Daoy (cell line): ENCODE data around the gene TKTL1. TPM values are rescaled to one million over a fixed set of nuclear protein-coding genes. Genes with fewer than 3 reads are reported as not detected.
"Not testable (repeated sequence)": the region's sequence is repeated elsewhere in the genome, so short reads cannot be mapped to it uniquely, and the experiment has no call there.

Source experiments
- DNase-seq: peaks from one replicate; pipeline ENCODE4 v3.0.0-alpha.2; 2015; ENCODE audit warnings: low read depth
- total RNA-seq: library from RNA; depleted of rRNA; stranded (reverse); fragments of >200 nt; shearing (Covaris generic); gene quantifications from 2 replicates; pipeline ENCODE4 v1.2.3, GENCODE V29; 2014; rRNA removed

TKTL1 gene
- 0.06 TPM in 1 of 2 replicates, not detected in the other for total RNA-seq

- DNase-seq: no peak
Observed at GRCh38 chrX:154295664-154296310, at the start of gene TKTL1. Gene TKTL1 (plus strand): TSS chrX:154295795. CDS start chrX:154295860, 65 bp downstream.

- not testable (repeated sequence) for DNase-seq
Observed at GRCh38 chrX:154247377-154248045, 48.1 kb upstream of the TKTL1 start.

- DNase-seq: not testable (repeated sequence)
Observed at GRCh38 chrX:154248076-154248475, 47.5 kb upstream of the TKTL1 start.

- not testable (repeated sequence) for DNase-seq
Observed at GRCh38 chrX:154257282-154257681, 38.3 kb upstream of the TKTL1 start, which contains the start of gene OPN1MW3. Gene OPN1MW3 (plus strand): TSS chrX:154257582. CDS start chrX:154257620, 38 bp downstream.

GRCh38 chrX:154258711-154259110 lies 36.9 kb upstream of the TKTL1 start:
- not testable (repeated sequence) for DNase-seq

GRCh38 chrX:154263072-154263471 lies 32.5 kb upstream of the TKTL1 start:
- not testable (repeated sequence) for DNase-seq

- DNase-seq: not testable (repeated sequence)
Observed at GRCh38 chrX:154269245-154269644, 26.4 kb upstream of the TKTL1 start.

DNA sequence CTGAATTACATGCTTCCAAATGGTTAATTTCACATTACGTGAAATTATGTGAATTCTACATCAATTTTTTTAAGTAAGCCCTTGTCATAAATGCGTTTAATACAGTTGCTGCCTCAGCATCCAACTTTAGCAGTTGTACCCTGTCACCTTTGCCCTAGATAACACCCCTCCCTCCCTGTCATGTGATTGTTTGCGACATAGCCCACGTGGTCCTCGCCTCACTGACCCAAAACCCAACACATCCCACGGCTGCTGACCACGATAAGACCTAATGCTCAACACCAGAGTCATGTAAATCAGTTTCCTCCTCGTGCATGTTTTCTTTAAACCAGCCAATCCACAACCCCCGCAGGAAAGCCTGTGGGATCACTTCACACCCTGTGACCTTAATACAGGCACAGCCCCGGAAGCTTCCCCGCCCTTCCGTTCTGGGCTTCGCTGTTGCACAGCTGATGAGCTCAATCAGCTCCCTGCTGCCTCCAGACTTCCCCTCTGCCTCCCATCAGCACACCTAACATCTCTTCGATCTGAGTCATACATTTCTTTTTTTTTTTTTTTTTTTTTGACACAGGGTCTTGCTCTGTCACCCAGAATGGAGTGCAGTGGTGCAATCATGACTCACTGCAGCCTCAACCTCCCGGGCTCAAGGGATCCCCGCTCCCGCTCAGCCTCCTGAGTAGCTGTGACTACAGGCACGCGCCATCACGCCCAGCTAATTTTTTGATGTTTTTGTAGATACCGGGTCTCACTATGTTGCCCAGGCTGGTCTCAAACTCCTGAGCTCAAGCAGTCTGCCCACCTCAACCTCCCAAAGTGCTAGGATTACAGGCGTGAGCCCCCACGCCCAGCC lies 10.9 kb upstream of the TKTL1 start:
- not testable (repeated sequence) for DNase-seq

DNA sequence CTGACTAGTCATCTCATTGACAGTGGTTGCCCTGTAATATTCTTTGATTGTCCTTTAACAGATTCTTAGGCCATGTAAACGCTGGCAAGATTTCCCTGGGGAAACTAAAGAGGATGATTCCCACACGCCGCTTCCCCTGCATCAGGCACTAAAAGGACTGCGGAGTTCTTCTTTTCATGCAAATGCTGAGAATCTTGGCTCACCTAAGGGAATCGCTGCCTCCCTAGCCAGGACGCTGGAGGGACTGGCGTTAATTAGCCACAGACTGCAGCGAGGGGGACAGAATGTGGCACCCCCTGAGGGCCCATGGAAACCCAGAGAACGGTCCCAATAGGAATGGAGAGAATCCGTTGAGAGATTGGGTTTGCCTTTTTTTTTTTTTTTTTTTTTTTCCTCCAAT lies 9.2 kb upstream of the TKTL1 start:
- DNase-seq: not testable (repeated sequence)

DNA sequence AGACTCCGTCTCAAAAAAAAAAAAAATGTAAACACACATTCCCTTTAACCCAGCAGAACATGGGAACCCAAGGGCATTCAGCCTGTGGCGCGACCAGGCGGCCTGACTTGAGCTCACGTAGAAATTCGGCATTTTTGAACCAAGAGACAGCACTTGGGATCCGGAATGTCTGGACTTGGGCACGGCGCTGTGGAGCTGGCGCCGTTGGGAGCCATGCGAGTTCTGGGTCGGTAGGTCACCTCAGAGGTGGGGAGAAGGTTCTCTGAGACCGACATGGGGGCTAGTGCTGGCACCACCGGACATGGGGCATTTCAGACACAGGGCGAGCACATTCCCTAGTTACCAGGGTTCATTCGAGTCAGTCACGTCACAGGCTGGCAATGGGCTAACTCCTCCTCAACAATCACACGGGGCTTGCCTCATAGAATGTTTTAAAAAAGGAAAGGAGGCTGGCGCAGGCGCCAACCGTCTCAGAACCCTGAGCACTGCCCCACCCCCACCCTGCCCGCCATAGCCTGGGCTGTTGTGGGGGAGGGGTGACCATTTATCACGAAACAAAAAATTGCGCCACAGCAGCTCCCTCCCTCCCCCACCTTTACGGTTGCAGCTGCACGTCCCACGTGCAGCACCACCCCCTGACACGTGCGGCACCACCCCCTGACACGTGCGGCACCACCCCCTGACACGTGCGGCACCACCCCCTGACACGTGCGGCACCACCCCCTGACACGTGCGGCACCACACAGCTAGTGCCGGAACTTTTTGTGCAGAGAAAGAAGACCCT lies 612 bp upstream of the TKTL1 start, which contains the start of gene TEX28:
TEX28 (minus strand) TSS at position 334 of the 784 bp plus-strand sequence. CDS start 3,007 bp downstream, outside the sequence.
- no peak for DNase-seq

GRCh38 chrX:154296731-154297130 lies 1.1 kb downstream of the TKTL1 start:
- no peak for DNase-seq

GRCh38 chrX:154298312-154298711 lies 2.7 kb downstream of the TKTL1 start:
- DNase-seq: no peak

DNA sequence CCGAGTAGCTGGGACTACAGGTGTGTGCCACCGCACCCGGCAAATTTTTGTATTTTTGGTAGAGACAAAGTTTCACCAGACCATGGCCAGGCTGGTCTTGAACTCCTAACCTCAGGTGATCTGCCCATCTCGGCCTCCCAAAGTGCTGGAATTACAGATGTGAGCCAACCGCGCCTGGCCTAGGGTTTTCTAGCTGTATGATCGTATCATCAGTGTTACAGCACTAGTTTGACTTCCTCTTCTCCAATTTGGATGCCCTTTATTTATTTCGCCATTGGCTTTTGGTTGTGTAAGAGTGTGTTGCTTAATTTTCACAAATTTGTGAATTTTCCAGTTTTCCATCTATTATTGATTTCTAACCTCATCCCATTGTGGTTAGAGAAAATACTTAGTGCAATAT lies 5.2 kb downstream of the TKTL1 start:
- DNase-seq: no peak

GRCh38 chrX:154302998-154303397 lies 7.4 kb downstream of the TKTL1 start:
- not testable (repeated sequence) for DNase-seq

GRCh38 chrX:154303476-154303875 lies 7.9 kb downstream of the TKTL1 start:
- DNase-seq: no peak

DNA sequence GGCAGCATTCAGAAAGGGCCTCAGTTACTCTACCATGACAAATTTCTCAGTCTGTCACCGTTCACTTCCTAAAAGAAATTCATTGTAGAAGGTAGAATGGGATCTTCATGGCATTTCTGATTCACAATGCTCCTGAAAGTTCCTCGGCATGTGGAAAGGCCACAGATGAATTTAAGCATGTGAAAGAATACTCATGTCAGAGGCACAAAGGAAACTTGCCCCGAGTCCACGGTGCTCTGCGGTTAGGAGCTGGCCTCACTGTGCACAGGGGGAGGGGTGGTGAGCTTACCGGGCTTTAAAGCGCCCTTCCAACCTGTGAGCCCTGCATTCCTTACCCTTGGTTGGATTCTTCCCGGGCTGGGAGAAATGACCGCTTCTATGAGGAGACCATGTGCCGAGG lies 9.3 kb downstream of the TKTL1 start:
- no peak for DNase-seq

DNA sequence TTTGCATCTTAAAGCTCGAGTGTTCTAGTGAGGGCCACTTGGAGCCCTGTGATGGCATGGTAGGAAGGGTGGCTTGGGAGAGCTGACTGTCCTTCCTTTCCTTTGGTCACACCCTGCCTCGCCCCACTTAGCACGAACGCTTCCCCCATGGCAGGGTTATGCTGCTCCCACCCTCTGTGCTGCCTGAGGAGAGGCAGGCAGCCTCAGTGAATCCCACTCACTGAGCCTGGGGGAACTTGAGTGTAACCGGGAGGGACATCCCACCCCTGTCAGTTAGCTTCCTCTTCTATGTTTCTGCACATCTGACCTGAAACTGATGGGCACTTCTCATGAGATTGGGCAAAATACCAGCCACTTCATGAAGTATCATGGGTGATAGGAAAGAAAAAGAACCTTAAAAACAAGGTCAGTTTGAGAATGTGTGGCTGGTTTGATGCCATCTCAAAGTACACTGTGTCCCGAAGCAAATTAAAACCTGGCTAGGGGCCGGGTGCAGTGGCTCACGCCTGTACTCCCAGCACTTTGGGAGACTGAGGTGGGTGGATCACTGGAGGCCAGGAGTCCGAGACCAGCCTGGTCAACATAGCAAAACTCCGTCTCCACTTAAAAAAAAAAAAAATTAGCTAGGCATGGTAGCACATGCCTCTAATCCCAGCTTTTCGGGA lies 10.1 kb downstream of the TKTL1 start:
- no peak for DNase-seq

DNA sequence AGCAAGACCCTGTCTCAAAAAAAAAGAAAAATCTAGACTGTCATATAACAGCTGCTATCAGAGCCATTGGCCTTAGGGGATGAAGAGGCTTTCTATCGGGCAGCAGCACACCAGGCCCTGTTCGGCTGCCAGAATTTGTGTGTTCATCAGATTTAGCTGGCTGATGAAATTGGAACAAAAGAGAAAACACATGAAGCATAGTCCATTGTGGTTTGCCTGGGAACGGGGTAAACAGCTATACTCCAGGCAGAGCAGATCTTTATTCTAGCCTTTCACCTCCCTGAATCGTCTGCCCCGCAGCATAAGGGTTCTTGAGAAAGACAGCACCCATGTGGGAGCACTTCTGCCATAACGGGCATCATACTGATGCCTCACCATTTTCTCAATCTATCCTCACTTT lies 11.6 kb downstream of the TKTL1 start:
- no peak for DNase-seq

- peak; percentile 23 for DNase-seq
Observed at GRCh38 chrX:154308108-154308946, 12.7 kb downstream of the TKTL1 start.
